Large intestine (tissue), 3 donors: ENCODE results near the gene TBCCD1. TPM values are rescaled to one million over a fixed set of nuclear protein-coding genes. Genes with fewer than 3 reads are reported as not detected.

Source experiments
- DNase-seq, 2 donors: peaks; one replicate each; pipeline versions ENCODE4 v3.0.0 to v3.0.0-alpha.2; 2013
- H3K27ac ChIP-seq: one replicate; pipeline ENCODE4 v1.5.1; 2013; ENCODE audit warnings: low read length
- H3K27me3 ChIP-seq: 2 replicates; pipeline ENCODE4 v1.6.1; 2013; ENCODE audit warnings: low read length; ENCODE audit not compliant: control insufficient read depth, insufficient read depth
- H3K36me3 ChIP-seq: 2 replicates; pipeline ENCODE4 v1.6.1; 2013; ENCODE audit warnings: low read length; ENCODE audit not compliant: control insufficient read depth, insufficient read depth
- H3K4me1 ChIP-seq: one replicate; pipeline ENCODE4 v1.6.1; 2013; ENCODE audit warnings: low read length; ENCODE audit not compliant: control insufficient read depth, insufficient read depth
- H3K4me3 ChIP-seq: one replicate; pipeline ENCODE4 v1.5.1; 2013; ENCODE audit warnings: low read length
- H3K9me3 ChIP-seq: one replicate; pipeline ENCODE4 v1.6.1; 2013; ENCODE audit warnings: mild to moderate bottlenecking, low read depth, low read length, moderate library complexity; ENCODE audit not compliant: control insufficient read depth
- WGBS: methylation state at CpG from one replicate; pipeline ENCODE4 v1.1.5; 2013; ENCODE audit warnings: low lambda C conversion rate; ENCODE audit not compliant: insufficient coverage; 5-methylcytosine and 5-hydroxymethylcytosine counted together
- polyA plus RNA-seq: library from polyadenylated mRNA; unstranded; fragments of 120-200 nt; gene quantifications from one replicate; pipeline ENCODE4 v1.2.1, GENCODE V29; 2013

Gene TBCCD1
- polyA plus RNA-seq, 1 donor: 15.6 TPM

DNA sequence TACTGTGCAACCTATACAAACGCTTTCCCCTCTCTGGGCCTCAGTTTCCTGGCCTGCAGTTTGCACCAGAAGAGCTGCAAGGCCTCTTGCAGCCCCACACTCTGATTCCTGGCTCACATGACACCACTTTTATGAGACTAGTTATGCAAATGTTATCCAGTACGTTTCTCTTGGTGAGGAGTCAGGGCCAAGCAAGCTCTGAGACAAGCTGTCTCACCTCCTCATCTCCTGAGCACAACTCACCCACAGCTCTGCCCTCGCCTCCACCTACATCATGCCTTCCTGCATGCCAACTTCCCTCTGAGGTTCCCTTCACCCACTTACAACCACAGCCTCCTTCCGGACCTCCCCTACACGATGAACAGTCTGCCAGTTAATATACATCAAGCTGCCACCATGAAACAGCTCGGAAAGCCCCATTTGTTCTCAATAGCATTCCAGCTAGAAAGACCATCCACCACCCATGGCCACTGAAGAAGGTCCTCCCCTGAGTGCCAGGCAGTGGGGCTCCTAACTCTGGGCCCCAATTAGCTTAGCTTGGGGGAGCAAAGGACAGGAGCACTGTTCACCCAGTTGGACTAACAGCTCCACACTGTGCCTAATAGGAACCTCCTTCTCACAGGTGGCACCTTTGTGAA is 48.0 kb downstream of the TBCCD1 start:
- 80% methylated on average over 1 of the region's 6 CpGs for WGBS
- Histone ChIP-seq H3K27ac (no peak overlapping the region), H3K36me3 (no peaks in the 10 kb centered on the region), H3K27me3 (peaks cover 12% of the 10 kb centered on the region), H3K4me3 (no peak overlapping the region), H3K9me3 (no peaks in the 10 kb centered on the region), H3K4me1 (no peaks in the 10 kb centered on the region)
- DNase-seq: no peak

DNA sequence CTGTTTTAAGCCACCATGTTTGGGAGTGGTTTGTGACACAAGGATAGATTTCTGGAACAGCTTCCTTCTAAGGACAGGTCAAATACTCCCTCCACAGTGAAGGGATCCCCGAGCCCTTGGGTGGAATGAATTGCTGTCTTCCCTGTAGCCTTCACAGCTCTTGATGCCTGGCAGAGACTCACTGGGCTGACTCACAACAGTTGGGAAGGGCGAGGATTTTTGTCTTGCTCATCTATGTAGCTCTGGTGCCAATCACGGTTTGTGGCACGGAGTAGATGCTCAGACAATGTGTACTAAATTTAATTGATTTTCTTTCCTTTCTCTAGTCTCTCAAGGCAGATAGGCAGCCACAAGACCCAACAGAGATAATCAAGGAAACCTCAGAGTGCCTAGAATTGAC is 49.9 kb downstream of the TBCCD1 start:
- Histone ChIP-seq H3K4me3 (no peak overlapping the region), H3K36me3 (no peaks in the 10 kb centered on the region), H3K27me3 (peaks cover 21% of the 10 kb centered on the region), H3K27ac (no peak overlapping the region), H3K4me1 (no peaks in the 10 kb centered on the region), H3K9me3 (no peaks in the 10 kb centered on the region)
- WGBS: no CpG with 5 or more reads among the region's 4 CpGs
- no peak for DNase-seq

DNA sequence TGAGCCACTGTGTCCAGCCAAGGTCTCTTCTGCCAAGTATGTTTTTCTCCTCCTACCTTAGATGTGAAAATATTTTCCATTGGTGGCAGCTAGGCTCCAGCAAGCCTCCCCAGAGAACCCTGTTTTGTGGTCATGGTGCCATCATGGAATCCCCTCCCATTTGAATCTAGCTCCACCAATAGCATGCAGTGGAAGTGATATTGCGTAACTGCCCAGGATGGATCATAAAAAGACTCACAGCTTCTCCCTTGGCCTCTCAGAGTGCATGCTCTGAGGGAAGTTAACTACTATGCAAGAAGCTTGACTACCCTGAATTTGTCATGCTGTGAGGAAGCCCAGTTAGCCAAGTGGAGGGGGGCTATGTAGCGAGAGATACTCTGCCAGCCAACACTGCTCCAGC is 50.5 kb downstream of the TBCCD1 start:
- no peaks in the 10 kb centered on the region for H3K4me1 ChIP-seq
- no peaks in the 10 kb centered on the region for H3K36me3 ChIP-seq
- no peaks in the 10 kb centered on the region for H3K9me3 ChIP-seq
- H3K27ac ChIP-seq: no peak overlapping the region
- no peak overlapping the region for H3K4me3 ChIP-seq
- H3K27me3 ChIP-seq: peaks cover 24% of the 10 kb centered on the region
- WGBS: no CpG with 5 or more reads among the region's 2 CpGs
- DNase-seq: no peak

GRCh38 chr3:186515125-186515524 is 52.0 kb downstream of the TBCCD1 start:
- no CpG with 5 or more reads among the region's 4 CpGs for WGBS
- H3K36me3 ChIP-seq: no peaks in the 10 kb centered on the region
- peaks cover 21% of the 10 kb centered on the region for H3K27me3 ChIP-seq
- H3K4me3 ChIP-seq: no peak overlapping the region
- no peak for DNase-seq
- H3K27ac ChIP-seq: no peak overlapping the region
- no peaks in the 10 kb centered on the region for H3K9me3 ChIP-seq
- H3K4me1 ChIP-seq: no peaks in the 10 kb centered on the region

DNA sequence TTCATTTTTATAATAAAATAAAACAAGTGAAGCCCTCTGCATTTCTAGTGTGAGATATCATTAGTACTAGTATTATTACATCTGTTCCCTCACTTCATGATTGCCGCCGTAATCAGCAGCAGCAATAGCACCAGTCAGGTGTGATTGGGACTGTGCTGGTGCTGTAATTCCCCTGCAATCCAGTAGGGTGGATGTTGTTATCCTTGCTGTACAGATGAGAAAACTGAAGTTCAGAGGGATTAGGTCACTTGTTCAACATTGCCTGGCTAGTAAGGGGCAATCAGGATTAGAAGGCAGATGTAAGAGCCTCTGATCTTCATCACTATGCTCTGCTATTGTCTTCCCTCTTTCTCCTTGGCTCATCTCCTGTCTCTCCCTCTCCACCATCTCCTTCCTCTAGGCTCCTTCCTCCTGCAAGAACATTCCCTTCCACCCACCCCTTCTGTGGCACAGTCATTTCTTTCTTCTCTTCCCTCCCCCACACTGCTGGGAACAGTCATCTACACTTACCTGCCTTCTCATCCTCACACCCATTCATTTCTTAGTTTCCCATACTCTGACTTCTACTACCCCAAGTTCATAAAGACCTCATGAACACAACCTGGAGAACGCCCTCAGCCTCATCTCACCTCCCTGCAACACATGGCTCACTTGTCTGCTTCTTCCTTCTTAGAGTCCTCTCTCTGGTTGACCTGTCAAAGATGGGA is 52.7 kb downstream of the TBCCD1 start:
- Histone ChIP-seq H3K36me3 (no peaks in the 10 kb centered on the region), H3K27ac (no peak overlapping the region), H3K27me3 (peaks cover 23% of the 10 kb centered on the region), H3K4me1 (no peaks in the 10 kb centered on the region), H3K4me3 (no peak overlapping the region), H3K9me3 (no peaks in the 10 kb centered on the region)
- no peak for DNase-seq
- no CpG with 5 or more reads among the region's 3 CpGs for WGBS

- H3K9me3 ChIP-seq: no peaks in the 10 kb centered on the region
- H3K4me1 ChIP-seq: no peaks in the 10 kb centered on the region
- WGBS: no CpG with 5 or more reads among the region's 5 CpGs
- no peak overlapping the region for H3K27ac ChIP-seq
- no peak overlapping the region for H3K4me3 ChIP-seq
- no peaks in the 10 kb centered on the region for H3K36me3 ChIP-seq
- H3K27me3 ChIP-seq: peaks cover 18% of the 10 kb centered on the region
- no peak for DNase-seq
Observed at GRCh38 chr3:186513386-186513785, 53.8 kb downstream of the TBCCD1 start.

GRCh38 chr3:186512570-186513302 is 54.4 kb downstream of the TBCCD1 start:
- Histone ChIP-seq H3K27me3 (peaks cover 18% of the 10 kb centered on the region), H3K9me3 (no peaks in the 10 kb centered on the region), H3K36me3 (no peaks in the 10 kb centered on the region), H3K4me3 (no peak overlapping the region), H3K4me1 (no peaks in the 10 kb centered on the region), H3K27ac (no peak overlapping the region)
- DNase-seq: no peak
- 45% methylated on average over 3 of the region's 9 CpGs for WGBS

DNA sequence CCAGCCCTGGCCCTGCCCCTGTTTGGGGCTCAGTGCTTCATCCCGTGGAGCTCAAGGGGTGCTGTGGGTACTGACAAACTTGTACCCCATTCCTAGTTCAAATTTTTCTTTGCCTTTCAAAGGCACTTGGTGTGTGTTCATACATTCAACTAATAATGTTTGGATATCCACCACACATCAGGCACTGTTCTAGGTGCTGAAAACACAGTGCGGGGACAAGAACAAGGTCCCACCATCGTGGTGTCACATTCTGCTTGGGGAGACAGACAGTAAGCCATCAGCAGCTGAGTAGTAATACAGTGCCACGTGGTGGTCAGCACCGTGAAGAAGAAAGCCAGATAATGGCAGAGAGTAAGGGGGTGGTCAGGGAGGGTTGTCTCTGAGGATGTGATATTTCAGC is 55.4 kb downstream of the TBCCD1 start:
- peaks cover 18% of the 10 kb centered on the region for H3K27me3 ChIP-seq
- no peaks in the 10 kb centered on the region for H3K4me1 ChIP-seq
- no peaks in the 10 kb centered on the region for H3K36me3 ChIP-seq
- no peak for DNase-seq
- no peak overlapping the region for H3K4me3 ChIP-seq
- no peak overlapping the region for H3K27ac ChIP-seq
- no CpG with 5 or more reads among the region's 5 CpGs for WGBS
- no peaks in the 10 kb centered on the region for H3K9me3 ChIP-seq

DNA sequence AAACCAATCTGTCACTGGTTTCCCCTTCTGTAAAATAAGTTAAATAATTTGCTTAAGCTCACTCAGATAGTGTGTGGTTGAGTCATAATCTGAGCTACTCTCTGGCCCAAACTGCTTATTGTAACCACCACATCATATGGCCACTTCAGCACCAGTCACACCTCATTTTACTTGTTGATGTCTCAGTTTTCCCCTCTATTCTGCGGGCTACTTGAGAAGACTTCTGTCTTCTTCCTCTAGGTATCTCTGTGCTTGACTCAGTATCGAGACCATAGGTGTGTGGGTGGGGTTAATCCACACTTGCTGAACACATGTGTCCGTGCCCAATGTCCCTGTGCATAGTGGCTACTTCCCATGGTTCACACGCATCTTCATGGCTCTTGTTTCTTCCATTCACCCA is 55.9 kb downstream of the TBCCD1 start:
- H3K27ac ChIP-seq: no peak overlapping the region
- DNase-seq: no peak
- no peaks in the 10 kb centered on the region for H3K9me3 ChIP-seq
- WGBS: 100% methylated on average over 1 of the region's 4 CpGs
- H3K36me3 ChIP-seq: no peaks in the 10 kb centered on the region
- H3K27me3 ChIP-seq: peaks cover 19% of the 10 kb centered on the region
- no peak overlapping the region for H3K4me3 ChIP-seq
- H3K4me1 ChIP-seq: no peaks in the 10 kb centered on the region

- DNase-seq: no peak
- no peak overlapping the region for H3K4me3 ChIP-seq
- no peaks in the 10 kb centered on the region for H3K9me3 ChIP-seq
- no peaks in the 10 kb centered on the region for H3K36me3 ChIP-seq
- no peak overlapping the region for H3K27ac ChIP-seq
- 40% methylated on average over 1 of the region's 9 CpGs for WGBS
- H3K27me3 ChIP-seq: peaks cover 21% of the 10 kb centered on the region
- H3K4me1 ChIP-seq: no peaks in the 10 kb centered on the region
Observed at GRCh38 chr3:186510374-186511079, 56.6 kb downstream of the TBCCD1 start.
